ENCODE data around the gene TBXAS1.

GRCh38 chr7:139923090-139923489 lies 94.0 kb downstream of the TBXAS1 start:
- no peak for TF ChIP-seq CTCF (IDR thresholded peaks at IDR 0.05)
- TF ChIP-seq POLR2A (IDR thresholded peaks at IDR 0.05), result no peak
